Measurements from ENCODE around the gene TNFRSF12A. TPM values are rescaled to one million over a fixed set of nuclear protein-coding genes. Genes with fewer than 3 reads are reported as not detected.

The TNFRSF12A gene
- total RNA-seq, 4 donors from 2014 or later, result 12.6 to 76.2 (median 24.0) TPM

GRCh38 chr16:3023669-3024478, 3.7 kb downstream of the TNFRSF12A start, which contains the start of the genes HCFC1R1 and THOC6:
Gene HCFC1R1, minus strand, starts transcription at chr16:3023942. Its CDS starts 1 bp downstream, at chr16:3023941.
Gene THOC6, plus strand, starts transcription at chr16:3024035. Its CDS starts 292 bp downstream, at chr16:3024327.
- intact Hi-C loops (cut with DNase I; ENCODE audit: low total_unique reads), result no loop called here
- TF ChIP-seq CTCF (IDR thresholded peaks at IDR 0.05), result peak in 3 of 4 experiments; percentile 6 to 34 (median 16)
- peak; percentile 59 to 82 for TF ChIP-seq POLR2A (IDR thresholded peaks at IDR 0.05)
- Histone ChIP-seq H3K27me3 (no peaks in the 10 kb centered on the region), H3K4me3 (peak within 1 kb of the TSS; percentile 63 to 78), H3K36me3 (no peaks in the 10 kb centered on the region), H3K9me3 (no peaks in the 10 kb centered on the region), H3K27ac (peak within 1 kb of the TSS; percentile 94 to 95), H3K4me1 (peaks cover 0 to 22% of the 10 kb centered on the region in 2 donors)
- DNase-seq, result peak; percentile 94 to 98

GRCh38 chr16:3025032-3026002, 5.1 kb downstream of the TNFRSF12A start:
- intact Hi-C loops (cut with DNase I; ENCODE audit: low total_unique reads), result no loop called here
- Histone ChIP-seq H3K4me1 (peaks cover 0 to 28% of the 10 kb centered on the region in 2 donors), H3K27ac (no peak overlapping the region), H3K9me3 (no peaks in the 10 kb centered on the region), H3K27me3 (peaks cover 2 to 5% of the 10 kb centered on the region in 2 donors), H3K36me3 (no peaks in the 10 kb centered on the region), H3K4me3 (no peak overlapping the region)
- TF ChIP-seq CTCF (IDR thresholded peaks at IDR 0.05) (no peak), POLR2A (IDR thresholded peaks at IDR 0.05) (no peak)
- DNase-seq, result no peak

- intact Hi-C loops (cut with DNase I; ENCODE audit: low total_unique reads), result no loop called here
- Histone ChIP-seq H3K9me3 (no peaks in the 10 kb centered on the region), H3K27me3 (peaks cover 5 to 8% of the 10 kb centered on the region in 2 donors), H3K4me1 (peaks cover 0 to 28% of the 10 kb centered on the region in 2 donors), H3K36me3 (no peaks in the 10 kb centered on the region), H3K4me3 (no peak overlapping the region), H3K27ac (no peak overlapping the region)
- DNase-seq, result no peak
- TF ChIP-seq POLR2A (IDR thresholded peaks at IDR 0.05) (no peak), CTCF (IDR thresholded peaks at IDR 0.05) (no peak)
Observed at GRCh38 chr16:3026003-3026378, 5.8 kb downstream of the TNFRSF12A start.

GRCh38 chr16:3026609-3027488, 6.7 kb downstream of the TNFRSF12A start:
- intact Hi-C loops (cut with DNase I; ENCODE audit: low total_unique reads), result no loop called here
- TF ChIP-seq CTCF (IDR thresholded peaks at IDR 0.05) (no peak), POLR2A (IDR thresholded peaks at IDR 0.05) (no peak)
- DNase-seq, result no peak
- no peaks in the 10 kb centered on the region for H3K9me3 ChIP-seq
- H3K27ac ChIP-seq, result no peak overlapping the region
- peaks cover 0 to 26% of the 10 kb centered on the region in 2 donors for H3K4me1 ChIP-seq
- H3K27me3 ChIP-seq, result peaks cover 5 to 12% of the 10 kb centered on the region in 2 donors
- H3K36me3 ChIP-seq, result no peaks in the 10 kb centered on the region
- H3K4me3 ChIP-seq, result no peak overlapping the region
